DMS53 (cell line): Measurements from ENCODE around the gene CYTIP.
A peak's percentile ranks its signal among the peaks of the same experiment; 100 is the strongest.

Experiments used
- DNase-seq: peaks from one replicate; lab custom pipeline; 2025; lab: John Stamatoyannopoulos, UW

CYTIP gene

DNA sequence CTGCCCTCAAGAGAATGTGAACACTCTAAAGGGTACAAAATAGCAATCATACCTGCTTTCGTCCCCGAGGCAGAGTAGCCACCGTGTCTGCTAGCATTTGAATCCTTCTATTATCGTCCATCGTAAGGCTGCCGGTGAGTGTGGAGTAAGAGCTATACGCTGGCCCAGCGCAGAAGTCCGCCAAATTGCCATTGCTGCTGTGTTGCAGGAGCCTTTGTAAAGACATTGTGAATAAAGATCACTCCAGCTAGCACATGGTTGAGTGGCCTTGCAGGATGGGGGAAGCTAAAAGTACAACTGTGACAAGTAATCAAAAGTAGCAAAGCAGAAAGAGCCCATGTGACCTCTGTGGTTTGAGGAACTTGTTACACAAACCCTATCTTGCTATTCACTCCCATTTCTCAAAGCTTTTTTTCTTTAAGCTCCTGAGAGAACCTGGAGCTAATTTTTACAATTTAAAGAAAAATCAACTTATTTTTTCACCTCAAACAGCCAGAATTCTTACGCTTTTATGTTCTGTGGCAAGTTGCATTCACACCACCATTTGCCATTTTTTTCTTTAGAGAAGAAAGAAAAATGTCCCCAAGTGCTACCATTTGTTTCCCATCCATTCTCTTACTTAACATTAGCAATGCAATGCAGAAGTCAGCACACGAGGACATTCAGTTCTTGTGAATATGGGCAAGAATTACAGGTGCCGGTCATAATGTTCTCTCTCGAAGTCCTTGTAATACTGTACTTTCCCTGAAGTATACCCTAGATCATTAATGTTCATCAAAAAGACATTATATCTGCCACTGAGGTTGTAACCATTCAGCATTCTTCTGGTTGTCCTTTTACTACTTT is at the start of gene CYTIP:
TSS of gene CYTIP (minus strand) at position 295 of the 846 bp plus-strand sequence. CDS start at position 226, 69 bp downstream.
- no peak for DNase-seq

DNA sequence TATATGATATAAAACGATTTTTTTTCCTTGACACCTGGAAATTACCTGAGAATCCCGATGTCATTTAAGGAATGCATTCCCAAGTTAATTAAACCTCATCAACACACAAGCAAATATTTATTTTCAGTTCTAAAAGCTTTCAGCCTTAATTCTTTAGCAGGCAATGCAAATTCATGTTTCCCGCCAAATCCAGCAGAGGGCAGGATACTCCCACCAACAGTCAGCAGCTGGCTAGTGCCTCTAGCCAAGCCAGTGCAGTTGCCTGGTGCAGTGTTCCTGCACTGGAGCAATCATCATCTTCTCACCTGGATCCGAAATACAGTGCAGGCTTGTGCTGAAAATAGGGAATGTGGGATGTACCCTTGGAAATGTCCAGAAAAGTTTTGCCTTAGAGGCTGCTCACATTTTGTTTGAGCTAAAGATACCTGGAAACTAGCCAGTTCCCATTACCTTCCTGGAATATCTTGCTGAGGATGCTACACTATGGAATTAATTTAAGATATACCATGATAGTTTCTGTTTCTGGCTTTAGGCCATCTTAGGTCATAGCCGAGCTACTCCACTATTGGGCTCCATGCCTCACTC is 48.4 kb upstream of the CYTIP start:
- DNase-seq: peak; percentile 83

DNA sequence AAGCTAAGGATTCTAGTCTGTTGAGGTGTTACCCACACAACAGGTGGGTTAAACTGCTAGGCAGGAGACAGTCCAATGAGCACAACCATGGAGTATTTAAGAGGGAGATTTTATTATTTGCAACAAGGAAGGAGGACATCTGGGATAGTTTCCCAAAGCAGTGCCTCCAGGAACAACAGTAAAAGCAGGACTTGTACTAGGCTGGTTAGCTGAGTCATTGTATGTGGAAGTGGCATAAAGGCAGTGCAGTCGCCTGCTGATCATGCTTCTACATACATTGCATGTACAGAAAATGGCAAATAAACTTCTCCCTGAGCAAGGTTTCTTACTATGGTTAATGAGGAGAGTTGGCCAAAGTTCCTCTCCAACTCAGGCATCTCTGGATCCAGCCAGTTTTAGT is 46.1 kb upstream of the CYTIP start:
- no peak for DNase-seq

DNA sequence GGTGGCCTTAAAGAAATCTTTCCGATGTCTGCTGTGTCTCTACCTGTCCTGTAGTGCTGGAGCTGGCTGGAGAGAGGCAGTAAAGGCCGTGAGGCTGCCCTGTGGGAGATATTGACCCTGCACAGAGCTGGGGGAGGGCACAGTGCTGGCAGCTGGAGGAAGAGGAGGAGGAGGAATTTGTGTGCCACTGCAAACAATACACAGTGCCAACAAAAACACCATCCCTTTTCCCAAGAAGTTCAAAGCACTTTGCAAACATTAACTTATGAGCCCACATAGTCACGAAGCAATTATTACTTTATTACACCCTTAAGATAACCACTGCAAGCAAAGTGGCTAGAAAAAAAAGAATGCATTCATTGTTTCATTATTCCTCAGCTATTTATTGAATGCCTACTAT is 45.0 kb upstream of the CYTIP start:
- peak; percentile 28 for DNase-seq

DNA sequence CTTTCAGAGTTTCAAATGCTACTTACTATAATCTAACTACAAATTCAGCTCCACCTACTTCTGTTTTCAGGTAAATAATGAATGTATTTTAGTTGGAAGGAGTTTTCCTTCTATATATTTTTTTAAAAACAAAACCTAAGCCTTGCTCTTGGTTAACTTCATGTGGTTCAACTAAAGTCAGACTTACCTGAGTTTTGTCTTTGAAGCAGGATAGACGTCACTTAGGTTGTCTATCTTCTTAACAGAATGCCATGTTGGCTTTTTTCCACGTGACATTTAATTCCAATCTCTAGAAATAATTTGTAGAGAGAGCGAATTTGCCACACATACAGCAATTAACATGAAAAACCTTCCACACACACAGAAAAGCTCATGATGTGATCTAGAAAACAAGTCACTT is 43.9 kb upstream of the CYTIP start:
- DNase-seq: no peak

DNA sequence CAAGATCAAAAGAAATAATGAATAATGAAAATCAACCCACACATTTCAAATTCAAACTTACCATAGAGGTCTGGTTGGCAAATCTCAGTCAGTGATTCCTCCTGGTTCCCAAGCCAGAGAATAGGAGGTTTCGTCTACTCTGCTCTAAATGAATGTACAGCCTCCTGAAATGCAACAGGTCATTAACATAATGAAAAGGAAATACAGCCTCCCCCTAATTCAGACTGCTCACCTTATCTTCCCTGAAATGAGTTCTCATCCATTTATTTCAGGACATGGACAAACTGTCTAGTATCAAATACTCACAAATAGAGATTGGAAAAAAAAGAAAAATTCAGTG is 43.4 kb upstream of the CYTIP start:
- no peak for DNase-seq

DNA sequence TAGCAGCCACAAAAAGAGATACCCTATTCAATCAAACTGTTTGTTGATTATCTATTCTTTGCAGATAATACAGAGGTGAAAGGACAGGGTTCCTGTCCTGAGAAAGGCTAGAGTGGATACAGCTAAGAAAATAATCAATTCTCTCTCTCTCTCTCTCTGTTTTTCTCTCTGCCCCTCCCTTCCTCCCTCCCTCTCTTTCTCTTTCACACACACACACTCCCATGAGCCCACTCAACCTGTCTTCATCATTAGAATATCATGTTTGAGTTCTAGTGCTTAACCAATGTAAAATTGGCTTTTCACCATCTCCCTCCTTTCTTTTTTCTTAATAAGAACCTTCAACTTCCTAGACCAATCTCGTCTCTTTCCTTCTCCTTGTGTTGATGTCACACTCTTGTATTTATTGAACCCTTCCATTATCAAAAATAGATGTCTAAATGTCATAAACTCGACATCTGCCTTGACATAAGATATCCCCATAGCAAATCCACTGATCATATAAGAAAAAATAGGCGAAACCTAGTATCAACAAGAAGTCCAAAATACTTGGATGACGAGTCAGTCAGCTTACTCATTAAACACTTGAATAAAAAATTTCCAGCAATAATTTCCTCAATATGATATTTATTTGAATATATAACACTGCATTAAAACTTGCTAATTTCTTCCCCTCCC is 42.8 kb upstream of the CYTIP start:
- no peak for DNase-seq

DNA sequence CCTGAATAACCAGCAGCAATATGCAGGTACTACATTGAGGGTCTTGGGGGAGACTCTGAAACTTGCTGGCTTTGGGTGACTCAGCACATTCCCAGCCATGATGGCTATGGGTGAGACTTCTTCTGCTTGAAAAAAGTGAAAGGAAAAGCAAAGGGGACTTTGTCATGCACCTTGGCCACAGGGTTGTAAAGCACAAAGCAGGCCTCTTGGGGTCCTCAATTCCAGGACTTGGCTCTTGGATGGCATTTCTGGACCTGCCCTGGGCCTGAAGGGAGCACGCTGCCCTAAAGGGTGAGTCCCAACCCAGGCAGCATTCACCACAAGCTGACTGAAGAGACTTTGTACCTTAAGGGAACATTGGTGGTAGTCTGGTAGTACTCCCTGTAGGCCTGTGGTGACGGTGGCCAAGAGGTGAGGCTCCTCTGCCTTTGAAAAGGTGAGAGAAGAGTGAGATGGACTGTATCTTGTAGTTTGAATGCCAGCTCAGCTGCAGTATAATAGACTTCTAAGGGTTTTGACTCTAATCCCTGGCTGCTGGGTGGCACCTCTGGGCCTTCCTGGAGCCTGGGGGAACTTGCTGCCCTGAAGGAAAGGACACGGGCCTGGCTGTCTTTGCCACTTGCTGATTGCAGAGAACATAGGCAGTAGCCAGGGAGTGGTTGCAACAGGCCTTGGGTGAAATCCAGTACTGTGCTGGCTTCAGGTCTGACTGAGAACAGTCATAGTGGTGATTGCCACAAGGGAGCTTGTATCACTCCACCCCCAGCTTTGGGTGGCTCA is 36.5 kb upstream of the CYTIP start:
- no peak for DNase-seq

DNA sequence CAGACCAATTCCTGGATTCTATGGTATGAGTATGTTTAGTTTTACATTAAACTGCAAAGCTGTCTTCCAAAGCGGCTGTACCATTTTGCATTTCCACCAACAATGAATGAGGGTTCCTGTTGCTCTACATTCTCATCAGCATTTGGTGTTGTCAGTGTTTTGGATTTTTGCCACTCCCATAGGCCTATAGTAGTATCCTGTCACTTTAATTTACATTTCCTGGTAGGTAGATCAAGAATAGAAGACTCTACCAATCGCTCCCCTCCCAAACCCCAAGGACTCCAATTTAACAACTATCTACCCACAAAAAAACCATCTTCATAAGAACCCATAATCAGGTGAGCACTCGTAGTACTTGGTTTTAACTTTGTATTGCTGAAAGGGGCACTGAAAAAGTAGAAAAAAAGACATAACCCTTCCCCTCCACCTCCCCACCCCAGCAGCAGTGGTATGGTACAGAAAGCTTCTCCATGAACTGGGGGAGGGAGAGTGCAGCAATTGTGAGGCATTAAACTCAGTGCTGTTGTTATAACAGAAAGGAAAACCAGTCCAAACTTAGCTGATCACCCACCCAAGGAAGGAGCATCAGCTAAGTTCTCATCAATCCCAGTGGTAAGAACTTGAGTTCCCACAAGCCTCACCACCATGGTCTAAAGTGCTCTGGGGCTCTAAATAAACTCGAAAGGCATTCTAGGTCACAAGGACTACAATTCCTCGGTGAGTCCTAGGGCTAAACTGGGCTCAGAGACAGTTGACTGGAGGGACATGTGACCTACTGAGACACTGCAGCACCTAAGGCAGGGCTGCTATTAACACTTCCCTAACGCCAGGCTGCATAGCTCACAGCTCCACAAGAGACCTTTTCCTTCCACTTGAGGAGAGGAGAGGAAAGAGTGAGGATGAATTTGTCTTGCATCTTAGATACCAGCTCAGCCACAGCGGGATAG is 35.5 kb upstream of the CYTIP start:
- DNase-seq: no peak

DNA sequence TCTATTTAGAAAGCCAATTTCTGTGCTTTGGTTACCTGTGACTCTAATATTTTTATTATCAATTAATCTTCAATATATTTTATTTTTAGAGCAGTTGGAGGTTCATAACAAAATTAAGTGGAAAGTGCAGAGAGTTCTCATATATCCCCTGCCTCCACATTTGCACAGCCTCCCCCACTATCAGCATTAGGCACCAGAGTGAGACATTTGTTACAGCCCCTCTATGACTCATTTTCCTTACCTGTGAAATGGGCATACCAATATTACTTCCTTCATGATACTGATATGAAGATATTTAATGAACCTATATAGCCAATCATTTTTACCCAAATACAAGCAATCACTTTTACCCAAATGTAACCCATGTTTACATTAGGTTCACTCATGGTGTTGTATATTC is 34.0 kb upstream of the CYTIP start:
- DNase-seq: no peak

DNA sequence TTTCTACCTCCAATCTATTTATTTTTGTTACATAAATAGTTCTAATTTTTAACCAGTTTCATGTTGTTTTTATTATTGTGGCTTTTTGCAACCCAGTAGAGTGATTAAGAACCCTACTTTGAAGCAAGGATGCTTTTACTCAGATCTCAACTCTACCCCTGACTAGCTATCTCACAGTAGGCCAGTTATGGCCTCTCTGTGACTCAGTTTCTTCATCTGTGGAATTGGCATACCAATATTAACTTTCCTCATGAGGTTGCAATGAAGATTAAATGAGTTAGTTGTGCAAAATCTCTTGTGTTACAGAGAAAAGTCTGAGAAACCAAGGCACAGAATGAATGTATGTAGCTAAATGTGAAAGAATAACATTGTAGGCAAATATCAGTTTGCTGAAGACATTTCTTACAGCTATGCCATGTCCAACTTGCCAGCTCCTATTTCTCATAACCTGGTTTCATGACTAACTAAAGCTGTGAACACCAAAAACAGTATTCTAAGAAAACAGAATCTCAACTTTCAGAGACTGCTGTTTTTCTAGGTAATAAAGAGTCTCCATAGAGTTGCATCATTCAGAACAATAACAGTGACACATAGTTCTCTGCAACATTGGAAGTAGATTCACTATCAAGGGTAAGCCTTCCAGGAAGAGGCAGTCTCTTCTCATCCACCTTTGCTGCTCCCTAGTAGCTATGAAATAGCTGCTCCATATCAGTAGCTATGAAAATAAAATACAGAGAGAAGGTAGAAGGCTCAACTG is 33.2 kb upstream of the CYTIP start:
- no peak for DNase-seq

DNA sequence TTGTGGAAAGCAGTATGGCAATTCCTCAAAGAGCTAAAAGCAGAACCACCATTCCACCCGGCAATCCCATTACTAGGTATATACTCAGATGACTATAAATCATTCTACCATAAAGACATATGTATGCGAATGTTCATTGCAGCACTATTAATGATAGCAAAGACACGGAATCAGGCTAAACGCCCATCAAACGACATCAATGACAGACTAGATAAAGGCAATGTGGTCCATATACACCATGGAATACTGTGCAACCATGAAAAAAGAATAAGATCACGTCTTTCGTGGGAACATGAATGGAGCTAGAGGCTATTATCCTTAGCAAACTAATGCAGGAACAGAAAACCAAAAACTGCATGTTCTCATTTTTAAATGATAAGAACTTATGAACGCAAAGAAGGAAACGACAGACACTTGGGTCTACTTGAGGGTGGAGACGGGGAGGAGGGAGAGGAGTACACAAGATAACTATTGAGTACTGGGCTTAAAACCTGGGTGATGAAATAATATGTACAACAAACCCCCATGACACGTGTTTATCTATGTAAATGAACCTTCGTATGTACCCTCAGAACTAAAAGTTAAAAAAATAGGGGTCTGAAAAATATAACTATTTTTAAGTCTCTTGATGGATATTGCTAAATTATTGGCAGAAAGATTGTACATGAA is 32.0 kb upstream of the CYTIP start:
- DNase-seq: no peak

DNA sequence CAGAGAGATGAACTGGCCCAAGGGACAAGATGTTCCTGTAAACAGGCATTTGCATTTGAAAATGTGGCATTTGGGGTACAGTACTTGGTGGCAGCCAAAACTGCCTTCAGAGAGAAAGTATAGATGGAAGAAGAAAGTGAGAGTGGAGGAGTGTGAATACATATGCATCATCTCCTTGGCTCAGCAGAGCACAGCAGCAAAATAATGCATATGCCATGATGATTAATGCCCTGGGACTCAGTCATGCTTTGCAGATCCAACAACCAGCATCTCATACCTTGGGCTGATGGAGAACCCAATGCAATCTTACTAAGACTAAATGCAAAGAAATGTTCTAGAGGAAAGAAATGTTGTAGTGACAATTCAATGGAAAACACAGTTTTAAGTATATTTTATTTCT is 29.7 kb upstream of the CYTIP start:
- DNase-seq: no peak

DNA sequence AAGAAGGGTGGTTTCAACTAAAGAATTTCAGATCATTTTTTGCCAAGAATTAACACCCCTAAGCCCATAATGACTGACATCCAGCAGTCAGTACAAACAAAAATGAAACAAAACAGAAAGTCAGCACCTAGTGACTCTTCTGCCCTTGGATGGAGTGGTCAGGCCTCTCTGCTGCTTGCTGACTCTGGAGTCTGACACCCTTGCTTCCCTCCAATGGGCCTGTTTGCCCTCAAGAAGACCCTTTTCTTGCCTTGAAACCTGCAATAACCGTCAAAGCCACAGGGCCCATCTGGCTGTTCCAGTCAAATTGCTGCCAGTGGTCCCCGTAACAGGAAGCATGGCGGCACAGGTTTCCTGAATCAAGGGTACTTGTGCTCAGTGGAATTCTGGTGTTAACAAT is 27.2 kb upstream of the CYTIP start:
- no peak for DNase-seq

DNA sequence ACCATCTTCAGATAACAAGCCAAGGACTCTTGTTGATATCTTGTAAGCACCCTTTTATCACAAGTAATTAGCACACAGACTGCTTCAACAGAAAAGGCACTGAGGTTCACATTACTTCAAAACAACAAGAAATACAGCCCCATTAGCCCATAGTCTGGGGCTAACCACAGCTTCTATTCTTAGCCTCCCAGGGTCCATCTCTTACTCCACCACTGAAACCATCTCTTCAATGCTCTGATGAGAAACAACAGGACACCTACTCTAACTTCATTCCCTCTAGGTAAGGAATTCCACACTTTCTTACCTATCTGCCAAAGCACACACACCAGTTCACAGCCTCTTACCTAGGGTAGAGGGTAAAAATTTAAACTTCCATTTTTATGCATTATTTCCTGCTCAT is 26.4 kb upstream of the CYTIP start:
- DNase-seq: no peak

DNA sequence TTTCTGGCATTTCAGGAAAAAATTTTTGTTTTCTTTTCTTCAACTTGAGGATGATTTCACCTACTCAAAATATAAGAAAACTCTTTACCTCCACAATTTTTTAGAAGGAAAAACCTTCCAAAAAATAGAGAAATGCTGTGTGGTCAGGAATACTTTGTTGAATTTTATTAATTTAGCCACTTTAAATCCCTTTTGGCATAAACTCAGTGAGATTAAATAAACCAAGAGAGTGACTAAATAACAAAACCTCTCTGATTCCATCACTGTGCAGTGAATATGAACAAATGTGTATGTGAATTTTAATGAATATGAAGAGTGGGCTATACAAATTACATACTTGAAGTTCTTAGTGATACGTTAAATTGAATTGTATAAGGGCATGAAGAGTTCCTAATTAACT is 25.8 kb upstream of the CYTIP start:
- no peak for DNase-seq

DNA sequence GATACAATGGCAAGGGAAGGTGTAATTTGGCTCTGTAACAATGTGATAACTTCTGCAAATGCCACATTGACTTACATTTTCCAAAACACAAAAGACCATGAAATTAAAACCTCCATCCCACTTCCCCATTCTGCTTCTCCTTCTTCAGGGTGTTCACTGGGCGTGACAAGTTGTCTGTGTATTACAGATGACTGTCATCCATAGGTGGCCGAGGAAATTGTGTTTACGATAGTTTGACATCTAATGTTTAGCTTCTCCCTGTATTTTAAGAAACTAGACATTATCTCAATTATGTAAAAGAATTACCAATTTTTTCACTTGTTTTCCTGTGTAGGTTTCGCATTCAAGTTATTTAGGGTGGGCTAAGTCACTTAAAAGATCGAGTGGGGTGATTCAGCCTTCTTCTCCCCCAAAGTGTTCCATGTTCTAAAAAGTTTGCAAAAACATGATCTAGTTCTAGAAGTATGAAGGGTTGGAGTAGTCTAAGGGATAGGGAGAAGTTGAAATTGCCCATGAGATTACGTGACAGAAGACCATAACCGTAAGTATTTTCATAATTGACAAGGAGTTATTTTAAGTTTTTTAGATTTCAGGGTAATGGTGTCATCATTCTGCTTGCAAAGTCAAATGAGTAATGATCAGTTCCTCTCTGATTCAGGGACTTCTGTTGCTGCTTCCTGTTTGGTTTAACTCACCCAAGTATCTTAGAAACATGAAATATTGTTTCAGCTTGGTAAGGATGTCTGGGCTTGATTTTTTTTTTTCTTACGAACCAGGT is 25.2 kb upstream of the CYTIP start:
- DNase-seq: no peak

DNA sequence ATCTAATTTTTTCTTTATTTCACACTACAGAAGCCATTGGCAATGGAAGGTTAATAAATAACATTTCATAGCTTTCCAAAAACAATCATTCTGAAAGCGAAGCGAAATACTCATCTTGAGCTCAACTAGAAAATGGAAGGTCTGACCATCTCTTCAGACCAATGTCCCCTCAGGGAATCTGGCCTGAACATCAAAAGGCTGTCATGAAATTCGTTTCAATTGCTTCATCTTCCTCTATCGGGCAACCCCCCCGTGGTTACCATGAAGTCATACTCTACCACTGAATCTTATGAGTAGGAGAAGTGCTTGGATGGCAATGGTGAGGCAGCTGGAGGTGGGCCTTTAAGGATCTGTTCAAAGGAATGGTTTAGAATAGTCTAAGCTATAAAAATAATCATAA is 22.9 kb upstream of the CYTIP start:
- no peak for DNase-seq

DNA sequence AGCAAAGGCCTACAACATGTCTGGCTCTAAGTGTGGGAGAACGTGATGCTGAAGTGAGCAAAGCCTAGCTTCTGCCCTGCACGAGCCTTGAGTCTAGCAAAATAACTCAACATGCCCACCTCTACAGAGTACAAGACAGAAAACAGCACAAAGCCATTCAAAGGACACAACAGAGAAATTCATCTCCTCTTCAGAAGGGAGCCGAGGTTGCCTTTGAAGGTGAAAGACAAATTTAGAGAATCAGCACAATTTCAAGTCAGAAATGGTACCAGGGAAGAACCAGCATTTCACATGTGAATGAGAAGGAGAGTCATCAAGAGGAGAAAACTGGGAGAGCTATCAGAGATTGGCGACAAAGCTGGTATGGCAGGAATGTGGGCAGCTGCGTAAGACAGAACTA is 21.7 kb upstream of the CYTIP start:
- no peak for DNase-seq
